ENCODE measurements around the gene IGF2R.
"Not testable (repeated sequence)": the region's sequence is repeated elsewhere in the genome, so short reads cannot be mapped to it uniquely, and the experiment has no call there.

IGF2R gene

DNA sequence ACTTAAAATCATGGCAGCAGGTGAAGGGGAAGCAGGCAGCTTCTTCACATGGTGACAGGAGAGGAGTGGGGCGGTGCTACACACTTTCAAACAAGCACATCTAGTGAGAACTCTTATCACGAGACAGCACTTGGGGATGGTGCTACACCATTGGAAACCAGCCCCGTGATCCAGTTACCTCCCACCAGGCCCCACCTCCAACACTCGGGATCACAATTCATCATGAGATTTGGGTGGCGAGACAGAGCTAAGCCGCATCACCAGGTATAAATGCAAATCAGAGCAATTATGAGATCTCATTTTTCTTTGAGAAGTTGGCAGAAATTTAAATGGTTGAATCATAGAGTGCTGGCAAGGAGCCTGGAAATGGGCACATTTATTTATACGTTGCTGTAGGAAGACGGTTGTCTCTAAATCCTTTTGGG, 31.4 kb downstream of the IGF2R start:
- Mint-ChIP-seq H3K27me3 (no peaks in the 10 kb centered on the region), H3K9me3 (no peaks in the 10 kb centered on the region), H3K4me3 (no peak overlapping the region), H3K36me3 (ENCODE audit: insufficient read depth) (peaks cover 40% of the 10 kb centered on the region), H3K27ac (peak overlapping the region; percentile 5 to 47), H3K4me1 (ENCODE audit: low read depth in 2 of 2) (peaks cover 53 to 58% of the 10 kb centered on the region in 2 donors)
- ATAC-seq (replicated peaks) = no peak
- no peak for DNase-seq

GRCh38 chr6:160000893-160001427, 32.1 kb downstream of the IGF2R start:
- peaks cover 52 to 56% of the 10 kb centered on the region in 2 donors for H3K4me1 Mint-ChIP-seq (ENCODE audit: low read depth in 2 of 2)
- H3K27me3 Mint-ChIP-seq = not testable (repeated sequence)
- peak overlapping the region in 1 of 2 donors; percentile 5 for H3K27ac Mint-ChIP-seq

GRCh38 chr6:160002882-160003281, 34.0 kb downstream of the IGF2R start:
- ATAC-seq (replicated peaks) (no peak), DNase-seq (no peak)
- Mint-ChIP-seq H3K4me3 (no peak overlapping the region), H3K9me3 (no peaks in the 10 kb centered on the region), H3K36me3 (ENCODE audit: insufficient read depth) (peaks cover 28% of the 10 kb centered on the region), H3K27ac (peak overlapping the region in 1 of 2 donors; percentile 65), H3K27me3 (no peaks in the 10 kb centered on the region), H3K4me1 (ENCODE audit: low read depth in 2 of 2) (peaks cover 44 to 56% of the 10 kb centered on the region in 2 donors)

More at GRCh38 chr6:160000893-160001427, 32.1 kb downstream of the IGF2R start:
- not testable (repeated sequence) for H3K4me3 Mint-ChIP-seq; H3K9me3 Mint-ChIP-seq; DNase-seq; ATAC-seq (replicated peaks)
- peaks cover 37% of the 10 kb centered on the region for H3K36me3 Mint-ChIP-seq (ENCODE audit: insufficient read depth)

GRCh38 chr6:160004018-160004417, 35.1 kb downstream of the IGF2R start:
- peak overlapping the region; percentile 65 to 97 for H3K27ac Mint-ChIP-seq
- DNase-seq (peak in 2 of 3 experiments; percentile 42 to 43), ATAC-seq (replicated peaks) (peak; percentile 84)
- H3K27me3 Mint-ChIP-seq = no peaks in the 10 kb centered on the region
- H3K36me3 Mint-ChIP-seq (ENCODE audit: insufficient read depth) = peaks cover 32% of the 10 kb centered on the region
- H3K4me3 Mint-ChIP-seq = peak overlapping the region in 1 of 2 donors; percentile 83
- peaks cover 46 to 56% of the 10 kb centered on the region in 2 donors for H3K4me1 Mint-ChIP-seq (ENCODE audit: low read depth in 2 of 2)
- no peaks in the 10 kb centered on the region for H3K9me3 Mint-ChIP-seq

GRCh38 chr6:160004419-160005175, 35.7 kb downstream of the IGF2R start:
- Mint-ChIP-seq H3K9me3 (no peaks in the 10 kb centered on the region), H3K27me3 (no peaks in the 10 kb centered on the region), H3K4me3 (peak overlapping the region in 1 of 2 donors; percentile 83), H3K27ac (peak overlapping the region; percentile 65 to 97), H3K36me3 (ENCODE audit: insufficient read depth) (peaks cover 33% of the 10 kb centered on the region), H3K4me1 (ENCODE audit: low read depth in 2 of 2) (peaks cover 41 to 51% of the 10 kb centered on the region in 2 donors)
- DNase-seq (no peak), ATAC-seq (replicated peaks) (no peak)

GRCh38 chr6:160005211-160005610, 36.3 kb downstream of the IGF2R start:
- Mint-ChIP-seq H3K36me3 (ENCODE audit: insufficient read depth) (peaks cover 33% of the 10 kb centered on the region), H3K27ac (peak overlapping the region in 1 of 2 donors; percentile 97), H3K9me3 (no peaks in the 10 kb centered on the region), H3K4me3 (no peak overlapping the region), H3K4me1 (ENCODE audit: low read depth in 2 of 2) (peaks cover 36 to 45% of the 10 kb centered on the region in 2 donors), H3K27me3 (no peaks in the 10 kb centered on the region)
- DNase-seq = no peak
- no peak for ATAC-seq (replicated peaks)

DNA sequence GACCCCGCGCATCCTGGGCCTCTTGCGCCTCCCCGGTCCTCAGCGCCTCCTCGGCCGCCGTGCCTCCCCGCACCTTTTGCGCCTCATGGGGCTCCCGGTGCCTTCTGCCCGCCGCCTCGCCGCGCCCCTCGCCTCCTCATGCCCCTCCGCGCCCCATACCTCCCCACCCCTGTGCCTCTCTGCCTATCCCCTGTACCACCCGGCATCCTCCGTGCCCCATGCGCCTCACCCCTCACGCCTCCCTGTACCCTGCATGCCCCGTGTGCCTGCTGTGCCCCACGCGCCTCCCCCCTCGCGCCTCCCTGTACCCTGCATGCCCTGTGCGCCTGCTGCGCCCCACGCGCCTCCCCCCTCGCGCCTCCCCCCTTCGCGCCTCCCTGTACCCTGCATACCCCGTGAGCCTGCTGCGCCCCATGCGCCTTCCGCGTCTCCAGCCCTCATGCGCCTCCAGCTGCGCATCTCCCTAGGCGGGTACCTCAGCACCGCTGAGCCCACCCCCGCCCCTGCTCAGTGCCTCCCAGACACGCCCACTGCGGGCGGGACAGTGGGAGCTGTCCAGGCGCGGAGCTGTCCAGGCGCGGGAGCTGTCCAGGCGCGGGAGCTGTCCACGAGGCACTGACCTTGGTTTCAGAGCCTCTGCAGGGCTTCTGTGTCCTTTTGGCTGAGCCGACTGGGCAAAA, 37.1 kb downstream of the IGF2R start:
- H3K36me3 Mint-ChIP-seq (ENCODE audit: insufficient read depth) = peaks cover 34% of the 10 kb centered on the region
- ATAC-seq (replicated peaks) (peak; percentile 8), DNase-seq (no peak)
- H3K4me1 Mint-ChIP-seq (ENCODE audit: low read depth in 2 of 2) = peaks cover 33 to 41% of the 10 kb centered on the region in 2 donors
- no peaks in the 10 kb centered on the region for H3K27me3 Mint-ChIP-seq
- no peaks in the 10 kb centered on the region for H3K9me3 Mint-ChIP-seq
- H3K27ac Mint-ChIP-seq = peak overlapping the region; percentile 55 to 60
- H3K4me3 Mint-ChIP-seq = peak overlapping the region; percentile 33 to 51

DNA sequence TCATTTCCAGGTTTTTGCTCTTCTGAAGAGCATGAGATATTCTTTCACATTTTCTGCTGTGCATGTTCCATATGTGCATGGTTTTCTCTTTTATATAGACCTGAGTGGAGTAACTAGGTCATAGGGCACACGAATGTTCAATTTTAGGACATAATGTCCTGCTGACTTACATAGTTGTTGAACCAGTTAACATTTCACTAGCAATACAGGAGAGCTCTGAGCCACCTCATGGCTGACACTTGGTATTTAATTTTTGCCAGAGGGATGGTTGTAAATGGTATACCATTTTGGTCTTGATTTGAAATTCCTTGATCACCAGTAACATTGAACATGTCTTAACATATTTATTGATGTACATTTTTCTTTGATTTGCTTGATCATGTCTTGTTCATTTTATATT, 38.3 kb downstream of the IGF2R start:
- H3K4me3 Mint-ChIP-seq = peak overlapping the region in 1 of 2 donors; percentile 55
- DNase-seq (no peak), ATAC-seq (replicated peaks) (no peak)
- H3K27ac Mint-ChIP-seq = peak overlapping the region in 1 of 2 donors; percentile 67
- peaks cover 33 to 45% of the 10 kb centered on the region in 2 donors for H3K4me1 Mint-ChIP-seq (ENCODE audit: low read depth in 2 of 2)
- H3K27me3 Mint-ChIP-seq = no peaks in the 10 kb centered on the region
- peaks cover 42% of the 10 kb centered on the region for H3K36me3 Mint-ChIP-seq (ENCODE audit: insufficient read depth)
- H3K9me3 Mint-ChIP-seq = no peaks in the 10 kb centered on the region

GRCh38 chr6:160007611-160008010, 38.7 kb downstream of the IGF2R start:
- ATAC-seq (replicated peaks) = no peak
- H3K27ac Mint-ChIP-seq = peak overlapping the region in 1 of 2 donors; percentile 67

DNA sequence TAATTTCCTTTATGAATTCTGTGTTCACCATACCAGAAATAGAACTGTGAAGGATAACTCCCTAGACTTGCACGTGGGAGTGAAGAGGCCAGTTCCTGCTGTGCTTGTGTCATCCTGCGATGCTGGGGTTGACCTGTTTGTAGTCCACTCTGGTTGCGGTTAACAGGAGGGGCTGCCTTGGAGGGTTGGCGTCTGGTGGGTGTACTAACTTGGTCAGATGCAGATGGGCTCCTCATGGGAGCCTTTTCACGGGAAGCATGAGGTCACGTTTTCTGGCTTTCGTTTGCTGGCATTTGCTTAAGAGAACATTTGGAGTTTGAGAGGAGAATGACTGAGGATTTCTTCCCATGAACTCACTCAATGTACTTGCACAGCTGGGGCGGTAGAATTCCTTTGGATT, 41.2 kb downstream of the IGF2R start:
- H3K36me3 Mint-ChIP-seq (ENCODE audit: insufficient read depth) = peaks cover 37% of the 10 kb centered on the region
- H3K27me3 Mint-ChIP-seq = no peaks in the 10 kb centered on the region
- ATAC-seq (replicated peaks) = no peak
- no peak overlapping the region for H3K4me3 Mint-ChIP-seq
- H3K9me3 Mint-ChIP-seq = no peaks in the 10 kb centered on the region
- H3K27ac Mint-ChIP-seq = no peak overlapping the region
- no peak for DNase-seq
- H3K4me1 Mint-ChIP-seq (ENCODE audit: low read depth in 2 of 2) = peaks cover 31 to 51% of the 10 kb centered on the region in 2 donors

More at GRCh38 chr6:160007611-160008010, 38.7 kb downstream of the IGF2R start:
- DNase-seq = no peak
- Mint-ChIP-seq H3K9me3 (no peaks in the 10 kb centered on the region), H3K4me3 (peak overlapping the region in 1 of 2 donors; percentile 55), H3K36me3 (ENCODE audit: insufficient read depth) (peaks cover 41% of the 10 kb centered on the region), H3K27me3 (no peaks in the 10 kb centered on the region), H3K4me1 (ENCODE audit: low read depth in 2 of 2) (peaks cover 31 to 45% of the 10 kb centered on the region in 2 donors)

DNA sequence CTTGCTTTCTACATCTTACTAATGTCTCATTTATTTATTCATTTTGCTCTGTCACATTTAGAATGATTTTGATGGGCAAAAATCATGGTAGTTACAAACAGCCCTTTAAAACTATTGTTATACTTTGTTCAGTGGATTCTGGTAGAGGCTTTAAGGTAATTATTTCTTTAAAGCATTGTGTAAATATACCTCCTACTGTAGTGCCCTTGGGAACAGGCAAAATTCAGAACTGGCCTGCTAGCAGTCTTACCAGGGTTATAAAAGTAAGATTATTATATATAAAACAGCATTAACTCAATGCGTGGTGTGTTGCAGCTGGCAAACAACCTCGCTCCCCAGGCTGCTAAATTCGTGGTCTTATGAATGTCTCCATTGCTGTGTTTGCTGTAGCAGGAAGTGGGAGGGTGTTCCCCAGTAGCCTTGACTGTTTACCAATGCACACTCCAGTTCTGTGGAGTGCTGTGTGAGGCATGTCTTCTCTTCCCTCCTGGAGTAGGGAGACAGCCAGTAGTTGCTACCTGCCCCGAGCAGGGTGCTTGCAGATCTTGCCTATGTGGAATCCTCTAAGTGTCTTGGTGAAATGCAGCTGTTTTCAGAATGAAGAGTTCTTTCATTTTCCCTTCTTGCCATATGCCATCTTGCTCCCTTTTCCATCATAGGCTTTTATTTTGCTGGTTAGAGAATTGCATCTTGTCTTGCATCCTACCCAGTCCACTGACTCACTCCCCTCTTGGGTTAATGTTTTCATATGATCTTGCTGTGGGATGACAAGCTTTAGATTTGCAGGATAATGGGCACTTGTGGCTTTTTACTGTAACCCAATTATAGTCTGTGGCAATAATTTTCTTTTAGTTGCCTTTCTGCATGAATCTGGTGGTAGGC, 45.3 kb downstream of the IGF2R start:
- peak; percentile 56 for ATAC-seq (replicated peaks)
- H3K4me3 Mint-ChIP-seq = peak overlapping the region; percentile 57 to 74
- peak in 1 of 3 experiments; percentile 15 for DNase-seq

DNA sequence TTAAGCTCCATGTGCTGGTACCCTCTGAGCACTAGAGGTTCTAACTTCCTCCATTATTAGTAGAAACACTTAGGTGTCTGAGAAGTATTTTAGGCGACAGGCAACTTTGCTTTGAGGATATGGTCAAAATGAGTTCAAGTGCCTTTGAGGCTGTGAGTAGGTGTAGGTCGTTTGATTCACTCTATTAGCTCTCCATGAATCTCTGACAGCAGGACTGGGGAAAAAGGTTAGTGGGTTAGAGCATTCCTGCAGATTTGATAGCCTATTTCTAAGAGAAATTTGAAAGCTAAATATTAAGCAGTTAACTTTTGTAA, 45.9 kb downstream of the IGF2R start:
- H3K36me3 Mint-ChIP-seq (ENCODE audit: insufficient read depth) = peaks cover 42% of the 10 kb centered on the region
- ATAC-seq (replicated peaks) = peak; percentile 7
- peak overlapping the region; percentile 57 to 74 for H3K4me3 Mint-ChIP-seq
- H3K9me3 Mint-ChIP-seq = no peaks in the 10 kb centered on the region
- H3K27ac Mint-ChIP-seq = peak overlapping the region; percentile 47 to 92
- peaks cover 34 to 56% of the 10 kb centered on the region in 2 donors for H3K4me1 Mint-ChIP-seq (ENCODE audit: low read depth in 2 of 2)
- H3K27me3 Mint-ChIP-seq = no peaks in the 10 kb centered on the region
- DNase-seq = no peak

More for the DNA sequence above, 45.3 kb downstream of the IGF2R start:
- Mint-ChIP-seq H3K27me3 (no peaks in the 10 kb centered on the region), H3K9me3 (no peaks in the 10 kb centered on the region), H3K27ac (peak overlapping the region; percentile 47 to 92), H3K4me1 (ENCODE audit: low read depth in 2 of 2) (peaks cover 34 to 56% of the 10 kb centered on the region in 2 donors), H3K36me3 (ENCODE audit: insufficient read depth) (peaks cover 45% of the 10 kb centered on the region)

Measured in effector memory CD8-positive, alpha-beta T cell (primary cell).